GM19043 (cell line): ENCODE data around the gene TRMT10A.
"Not testable (repeated sequence)": the region's sequence is repeated elsewhere in the genome, so short reads cannot be mapped to it uniquely, and the experiment has no call there.

ENCODE experiments used
- ATAC-seq: cut with Tn5 transposase; IDR thresholded peaks from one replicate; pipeline ENCODE4 v1.9.1; 2021; ENCODE audit warnings: low read depth; ENCODE audit not compliant: unreplicated experiment

TRMT10A gene

DNA sequence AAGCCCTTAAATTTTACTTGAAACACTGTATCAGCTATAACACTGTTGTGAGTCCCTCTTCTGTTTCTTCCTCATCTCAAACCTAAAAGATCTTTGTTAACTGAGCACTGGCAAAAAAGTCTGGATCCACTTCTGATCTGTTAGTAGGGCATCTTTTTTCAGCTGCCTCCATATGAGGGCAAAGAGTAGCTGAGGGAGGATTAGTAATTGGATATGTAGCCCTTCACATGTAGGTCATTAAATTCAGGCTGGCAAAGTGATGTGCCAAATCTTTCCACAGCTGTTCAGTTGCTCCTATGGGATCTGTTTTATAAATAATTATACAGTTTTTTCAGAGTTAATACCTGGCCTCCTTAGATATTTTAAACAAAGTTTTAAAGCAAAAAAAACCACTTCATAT lies 1.1 kb upstream of the TRMT10A start:
- ATAC-seq = no peak

DNA sequence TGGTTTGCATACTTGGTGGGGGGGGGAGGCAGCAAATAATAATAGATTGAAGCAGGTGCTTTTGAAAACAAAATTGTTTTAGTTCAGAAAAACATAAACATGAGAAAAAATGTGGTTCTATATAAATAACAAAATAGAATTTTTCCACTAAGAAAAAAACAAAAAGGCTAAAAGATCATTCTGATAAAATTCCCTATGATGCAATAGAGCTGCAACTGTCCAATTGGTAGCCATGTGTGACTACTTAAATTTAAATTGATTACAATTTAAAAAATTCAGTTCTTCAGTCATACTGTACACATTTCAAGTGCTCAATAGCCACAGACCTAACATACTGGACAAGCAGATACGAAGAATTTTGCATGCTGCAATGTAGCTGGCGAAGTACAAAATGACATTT lies 11.0 kb downstream of the TRMT10A start:
- no peak for ATAC-seq

DNA sequence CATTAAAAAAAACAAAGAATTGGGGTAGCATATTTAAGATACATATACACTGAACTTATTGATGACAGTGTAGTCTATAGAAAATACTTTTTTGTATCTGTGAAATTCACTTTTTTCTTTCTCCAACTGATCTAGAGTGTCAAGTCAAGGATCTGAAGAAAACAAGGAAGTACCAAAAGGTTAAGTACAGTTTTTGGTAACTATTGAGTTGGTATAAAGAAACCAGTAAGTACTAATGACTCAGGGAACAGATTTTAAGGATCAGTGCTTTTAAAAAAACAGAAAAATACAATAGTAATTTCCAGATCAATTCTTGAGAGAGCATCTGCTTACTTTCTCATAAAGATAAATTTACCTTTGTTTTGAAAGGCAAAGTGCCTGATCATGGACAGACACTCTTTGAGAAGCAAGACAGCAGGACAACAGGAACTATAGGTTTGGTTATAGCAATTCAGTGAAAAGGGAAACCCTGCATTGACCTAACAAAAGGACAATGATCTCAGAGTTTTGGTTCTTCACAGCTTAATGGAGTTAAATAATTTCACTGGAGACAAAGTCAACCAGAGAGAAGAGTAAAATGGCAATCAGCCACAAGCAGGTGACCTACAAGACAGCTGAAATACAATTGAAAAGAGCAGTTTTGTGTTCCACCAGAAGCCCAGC lies 23.4 kb downstream of the TRMT10A start:
- ATAC-seq = no peak

GRCh38 chr4:99537674-99538073 lies 26.2 kb downstream of the TRMT10A start:
- no peak for ATAC-seq

- no peak for ATAC-seq
Measured at GRCh38 chr4:99536848-99537247, 27.0 kb downstream of the TRMT10A start.

DNA sequence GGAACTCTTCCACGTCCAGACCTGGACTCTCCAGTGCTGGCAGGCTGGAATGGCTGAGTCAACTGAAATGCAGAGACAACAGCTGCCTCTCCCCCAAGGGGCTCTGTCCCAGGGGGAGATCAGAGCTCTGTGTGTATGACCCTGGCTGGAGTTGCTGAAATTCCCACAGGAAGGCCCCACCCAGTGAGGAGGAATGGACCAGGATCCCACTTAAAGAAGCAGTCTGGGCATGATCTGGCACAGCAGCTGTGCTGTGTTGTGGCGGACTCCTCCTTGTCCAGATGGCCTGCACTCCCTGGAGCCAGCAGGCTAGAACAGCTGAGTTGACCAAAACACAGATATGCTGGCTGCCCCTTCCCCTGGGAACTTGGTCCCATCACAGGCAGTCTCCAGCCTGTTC lies 27.6 kb downstream of the TRMT10A start:
- no peak for ATAC-seq

- not testable (repeated sequence) for ATAC-seq
Measured at GRCh38 chr4:99534699-99535098, 29.1 kb downstream of the TRMT10A start.

- ATAC-seq = no peak
Measured at GRCh38 chr4:99529956-99530355, 33.9 kb downstream of the TRMT10A start.

- no peak for ATAC-seq
Measured at GRCh38 chr4:99529228-99529627, 34.6 kb downstream of the TRMT10A start.

DNA sequence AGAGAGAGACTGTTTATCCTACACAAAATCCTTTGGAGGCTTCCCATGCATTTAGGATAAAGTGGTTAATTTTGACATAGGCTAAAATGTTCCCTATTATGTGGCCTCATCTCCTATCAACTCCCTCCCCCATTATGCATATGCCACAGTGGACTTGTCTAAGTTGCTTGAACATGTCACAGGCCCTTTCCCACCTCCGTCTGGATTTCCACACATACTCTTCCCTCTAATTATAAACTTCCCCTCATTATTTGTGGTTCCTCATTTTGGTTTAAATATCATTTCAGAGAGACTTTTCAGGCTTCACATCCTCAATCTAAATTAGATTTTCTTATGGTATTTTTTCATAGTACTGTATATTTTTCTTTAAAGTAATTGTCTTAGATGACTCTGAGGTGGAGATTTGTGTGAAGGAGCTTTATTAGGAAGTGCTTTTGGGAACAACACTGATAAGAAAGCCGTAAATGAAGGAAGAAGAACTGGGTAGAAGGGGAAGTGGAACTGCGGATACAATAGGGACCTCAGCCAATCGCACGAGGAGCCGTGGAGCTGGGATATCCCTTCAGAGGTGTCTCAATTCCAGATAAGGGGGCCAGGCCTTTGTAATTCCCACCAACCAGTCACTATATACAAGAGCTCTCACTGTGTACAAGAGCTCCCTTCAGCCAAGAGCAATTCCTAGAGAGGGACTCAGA lies 45.1 kb downstream of the TRMT10A start:
- no peak for ATAC-seq

- ATAC-seq = no peak
Measured at GRCh38 chr4:99510721-99511120, 53.1 kb downstream of the TRMT10A start, which contains the start of gene C4orf17. C4orf17 (plus strand) TSS chr4:99511021; CDS start chr4:99513082, 2,061 bp downstream.

DNA sequence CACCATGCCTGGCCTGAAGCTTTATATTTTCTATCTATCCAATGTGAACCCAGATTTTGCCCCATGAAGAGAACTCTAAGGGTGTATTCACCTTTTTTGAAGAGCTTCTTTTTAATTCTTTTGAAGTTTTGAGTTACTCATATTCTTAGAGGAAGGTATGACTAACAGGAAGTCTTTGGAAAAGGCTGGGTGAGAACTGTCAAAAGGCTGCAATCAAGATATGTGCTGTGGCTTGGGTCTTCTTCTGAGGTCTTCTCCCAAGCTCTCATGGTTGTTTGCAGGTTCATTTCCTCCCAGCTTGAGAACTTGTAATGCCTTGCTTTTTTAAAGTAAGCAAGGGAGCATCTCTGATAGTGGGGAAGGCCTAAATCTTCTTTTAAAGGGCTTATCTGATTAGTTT lies 56.1 kb downstream of the TRMT10A start:
- no peak for ATAC-seq

GRCh38 chr4:99507349-99507748 lies 56.5 kb downstream of the TRMT10A start:
- no peak for ATAC-seq

DNA sequence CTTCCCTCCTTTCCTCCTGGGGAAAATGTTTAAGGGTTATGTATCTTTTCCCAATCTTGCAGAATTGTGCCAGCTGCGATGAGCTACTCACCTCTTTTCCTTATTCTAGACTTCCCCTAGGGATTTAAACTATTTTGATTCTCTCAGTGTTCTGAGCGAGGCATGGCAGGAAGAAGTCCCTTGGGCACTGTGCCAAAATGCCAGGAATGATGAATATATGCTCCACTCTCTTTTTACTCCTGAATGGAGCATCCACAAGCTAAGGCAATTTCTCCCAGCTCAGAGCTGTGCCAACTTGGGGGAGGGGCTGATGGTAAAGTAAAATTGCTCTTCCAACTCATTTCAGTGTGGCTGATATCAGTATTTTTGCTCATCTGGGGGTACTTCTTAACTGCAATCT lies 57.1 kb downstream of the TRMT10A start:
- ATAC-seq = no peak

DNA sequence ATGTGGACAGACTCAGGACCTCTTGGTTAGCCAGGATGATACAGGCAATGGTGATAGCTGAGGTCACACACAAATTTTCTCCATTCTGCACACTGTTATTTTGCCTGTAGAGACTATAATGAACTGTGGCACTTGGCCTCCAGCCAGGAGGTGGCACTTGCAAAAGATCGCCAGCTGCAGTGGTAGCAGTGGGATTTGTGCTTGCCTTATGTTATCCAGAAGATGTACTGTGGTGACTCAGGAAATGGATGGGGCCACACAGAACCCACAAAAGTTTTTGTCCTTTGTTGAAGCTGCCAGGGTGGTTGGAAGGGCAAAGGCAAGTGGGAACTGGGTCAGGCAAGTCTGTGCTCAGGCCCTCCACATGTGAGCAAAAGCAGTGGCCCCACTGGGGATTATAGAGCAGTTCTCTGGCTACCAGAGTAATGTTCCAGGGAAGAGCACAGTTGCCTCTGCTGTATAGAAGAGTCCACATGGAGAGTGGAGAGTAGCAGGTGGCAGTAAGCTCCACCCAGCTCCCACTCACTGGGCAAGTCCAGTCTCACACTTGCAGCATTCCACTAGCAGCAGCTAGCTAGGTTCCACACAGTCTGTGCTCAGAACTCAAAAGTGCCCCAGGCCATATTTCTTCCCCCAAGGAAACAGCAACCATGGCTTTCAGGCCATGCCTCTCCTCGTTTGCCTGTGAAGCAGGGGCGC lies 58.9 kb downstream of the TRMT10A start:
- ATAC-seq = no peak
